GM18517 (cell line): ENCODE results near the gene CHD6.
A peak's percentile ranks its signal among the peaks of the same experiment; 100 is the strongest.

ENCODE experiments used
- ATAC-seq: cut with Tn5 transposase; IDR thresholded peaks from one replicate; pipeline ENCODE4 v1.9.1; 2021; ENCODE audit warnings: mild to moderate bottlenecking, moderate library complexity; ENCODE audit not compliant: unreplicated experiment

The CHD6 gene

DNA sequence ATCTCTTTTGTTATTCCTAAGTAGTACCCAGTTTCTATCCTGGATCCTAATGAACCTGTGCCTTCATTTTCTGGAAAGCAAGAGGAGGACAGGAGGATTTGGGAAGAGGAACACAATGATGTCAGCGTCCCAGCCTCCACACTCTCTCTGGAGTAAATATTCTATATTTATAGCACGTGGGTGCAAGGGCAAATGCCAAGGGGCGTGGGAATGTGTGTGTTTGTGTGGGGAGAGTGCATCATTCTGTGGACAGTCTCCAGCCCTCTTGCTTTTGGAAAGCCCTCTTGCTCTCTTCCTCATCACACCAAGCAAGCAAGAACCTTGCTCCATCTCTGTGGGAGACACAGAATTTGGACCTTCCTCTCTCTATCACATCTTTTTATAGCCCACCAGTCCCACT lies 148.3 kb downstream of the CHD6 start:
- ATAC-seq, result no peak

GRCh38 chr20:41468994-41469600 lies 149.1 kb downstream of the CHD6 start:
- ATAC-seq, result no peak

GRCh38 chr20:41467690-41468089 lies 150.5 kb downstream of the CHD6 start:
- ATAC-seq, result no peak

GRCh38 chr20:41467220-41467619 lies 151.0 kb downstream of the CHD6 start:
- ATAC-seq, result no peak

- ATAC-seq, result no peak
These were observed 154.6 kb downstream of the CHD6 start for GRCh38 chr20:41463567-41463966.

DNA sequence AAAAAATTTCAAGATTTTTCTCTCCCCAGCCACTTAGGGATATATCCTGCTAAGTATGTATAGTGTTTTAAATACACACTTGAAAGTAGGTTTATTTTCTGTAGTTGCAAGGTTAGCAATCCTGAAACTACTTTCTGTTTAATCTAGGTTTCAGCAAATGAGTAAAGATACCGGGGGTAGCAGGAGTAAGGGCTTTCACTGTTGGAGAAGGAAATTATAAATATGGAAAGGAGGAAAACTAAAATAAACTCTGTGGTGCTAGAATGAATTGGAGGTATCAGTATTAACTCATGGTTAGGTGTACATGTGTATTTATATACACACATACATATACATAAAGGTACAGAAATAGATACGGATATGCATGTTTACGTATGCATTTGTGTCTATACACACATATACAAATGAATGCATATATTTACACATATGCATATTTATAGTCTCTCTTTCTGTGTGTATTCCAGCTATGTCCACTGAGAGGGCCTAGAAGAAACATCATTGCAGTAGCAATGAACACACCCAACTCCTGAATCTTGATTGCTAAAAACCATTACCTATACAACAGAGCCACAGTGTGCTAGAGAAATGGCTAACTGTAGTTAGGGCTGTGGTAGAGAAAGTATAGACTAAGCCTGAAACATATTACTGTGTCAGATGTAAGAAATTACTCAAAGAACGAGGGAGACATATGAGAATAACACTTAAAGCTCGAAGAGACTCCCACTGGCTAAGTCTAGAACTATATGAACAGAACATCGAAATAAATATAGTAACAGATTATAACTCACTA lies 155.6 kb downstream of the CHD6 start:
- peak; percentile 71 for ATAC-seq

- no peak for ATAC-seq
These were observed 159.4 kb downstream of the CHD6 start for GRCh38 chr20:41458761-41459160.

GRCh38 chr20:41457173-41457857 lies 160.9 kb downstream of the CHD6 start:
- ATAC-seq, result no peak

DNA sequence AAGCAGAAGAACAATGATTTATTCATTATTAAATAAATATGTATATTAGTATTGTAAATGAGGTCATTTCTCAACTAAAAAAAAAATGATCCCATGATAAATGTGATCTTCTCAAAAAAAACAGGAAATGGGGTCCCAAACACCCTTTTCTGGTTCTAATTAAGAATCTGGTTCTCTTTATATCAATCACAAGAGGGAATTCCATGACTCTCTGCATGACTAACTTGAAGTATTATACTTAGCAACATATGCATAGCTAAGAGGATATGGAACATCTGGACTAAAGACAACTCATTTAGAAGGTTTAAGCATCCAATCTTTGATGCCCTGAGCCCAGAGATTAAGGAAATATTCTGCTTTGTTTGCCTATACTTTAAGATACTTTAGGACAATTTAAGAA lies 161.8 kb downstream of the CHD6 start:
- ATAC-seq, result no peak

- ATAC-seq, result no peak
These were observed 163.9 kb downstream of the CHD6 start for GRCh38 chr20:41454250-41454649.

- ATAC-seq, result no peak
These were observed 164.9 kb downstream of the CHD6 start for GRCh38 chr20:41453010-41453950.

DNA sequence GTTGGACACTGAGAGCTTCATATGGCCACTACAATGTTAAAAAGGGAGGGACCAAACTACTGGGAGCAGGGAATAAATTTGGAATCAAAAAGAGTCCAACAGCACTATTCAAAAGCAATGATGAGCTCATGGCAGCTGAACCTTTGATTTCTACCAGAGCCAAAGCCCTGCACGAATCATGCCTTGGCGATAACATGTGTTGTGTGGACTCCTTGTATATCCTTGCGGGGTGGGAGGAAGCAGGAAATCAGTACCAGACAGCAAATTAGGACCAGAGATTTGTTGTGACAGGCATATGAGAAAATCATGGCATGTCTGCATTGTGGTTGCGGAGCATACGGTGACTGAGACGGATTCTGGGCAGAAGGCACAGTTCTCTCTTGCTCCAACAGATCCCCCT lies 166.0 kb downstream of the CHD6 start:
- no peak for ATAC-seq

GRCh38 chr20:41447006-41447405 lies 171.2 kb downstream of the CHD6 start:
- ATAC-seq, result no peak

DNA sequence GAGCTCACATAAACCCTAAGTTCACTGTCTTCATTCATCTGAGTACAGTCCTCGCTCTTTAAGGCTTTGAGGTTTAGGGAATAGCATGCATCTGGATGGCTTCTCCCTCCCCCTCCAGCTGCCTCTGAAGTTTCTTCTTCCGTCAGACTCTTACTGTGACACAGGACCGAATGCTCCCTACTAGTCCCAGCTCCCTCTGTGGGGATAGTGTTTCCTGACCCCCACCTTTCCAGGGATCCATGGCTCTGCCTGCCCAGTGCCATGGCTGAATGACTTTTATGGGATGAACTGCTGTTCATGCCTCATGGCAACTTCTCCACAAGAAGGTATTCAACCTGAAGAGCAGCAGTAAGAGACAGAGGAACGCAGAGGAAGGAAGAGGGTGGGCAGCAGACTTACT lies 171.7 kb downstream of the CHD6 start:
- ATAC-seq, result no peak

GRCh38 chr20:41444821-41445220 lies 173.4 kb downstream of the CHD6 start:
- no peak for ATAC-seq

- ATAC-seq, result no peak
These were observed 174.5 kb downstream of the CHD6 start for GRCh38 chr20:41443691-41444090.

- no peak for ATAC-seq
These were observed 177.3 kb downstream of the CHD6 start for GRCh38 chr20:41440882-41441281.

DNA sequence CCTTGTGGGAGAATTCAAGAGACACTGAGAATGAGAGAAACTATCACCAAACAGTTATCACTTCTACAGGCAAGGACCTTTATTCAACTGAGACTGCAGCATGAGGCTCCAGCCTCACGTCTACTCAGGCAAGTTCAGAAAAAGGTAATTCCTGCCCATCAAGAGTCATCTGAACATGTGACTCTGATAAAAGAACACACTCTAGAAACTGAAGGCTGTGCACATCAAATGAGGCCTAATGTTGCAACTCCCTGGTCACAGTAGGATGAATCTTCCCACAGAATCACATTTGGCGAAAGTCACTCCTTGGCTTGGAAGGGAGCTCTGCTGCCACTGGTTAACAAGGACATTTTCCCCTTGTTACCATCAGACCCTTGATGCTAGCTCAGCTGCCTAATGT lies 180.3 kb downstream of the CHD6 start:
- no peak for ATAC-seq

- ATAC-seq, result no peak
These were observed 181.5 kb downstream of the CHD6 start for GRCh38 chr20:41436679-41437078.

- no peak for ATAC-seq
These were observed 185.0 kb downstream of the CHD6 start for GRCh38 chr20:41433203-41433602.

GRCh38 chr20:41432746-41433145 lies 185.4 kb downstream of the CHD6 start:
- ATAC-seq, result no peak
